ENCODE measurements around the gene ZNF148. TPM values are rescaled to one million over a fixed set of nuclear protein-coding genes. Genes with fewer than 3 reads are reported as not detected.

ZNF148 gene
- polyA plus RNA-seq, 3 donors = 6.5 to 48.4 (median 34.1) TPM

DNA sequence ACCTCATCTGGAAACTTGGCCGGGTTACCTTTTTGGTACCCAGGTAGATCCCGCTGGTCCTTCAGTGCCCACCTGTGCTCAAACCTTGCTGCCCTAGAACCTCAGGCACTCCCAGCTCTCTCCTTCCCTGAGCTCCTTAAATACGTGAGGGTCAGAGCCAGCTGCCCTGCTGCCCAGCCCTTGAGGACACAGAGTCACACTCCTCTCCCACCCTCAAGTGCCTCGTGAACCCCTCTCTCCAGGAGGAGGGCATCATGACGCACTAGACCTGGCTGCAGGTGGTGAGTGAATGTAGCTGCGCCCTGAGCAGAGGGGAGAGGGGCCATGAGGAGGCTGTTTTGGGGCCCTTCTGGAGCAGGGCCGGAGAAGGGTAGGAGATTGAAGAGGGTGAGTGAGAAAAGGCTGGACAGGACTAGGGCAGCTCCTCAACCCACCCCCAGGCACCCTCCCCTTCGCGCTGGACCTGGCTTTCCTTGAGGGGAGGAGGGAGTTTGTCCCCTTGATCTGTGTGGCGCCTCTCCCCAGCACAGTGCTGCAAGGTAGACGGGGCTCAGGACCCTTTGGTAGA is 163.5 kb downstream of the ZNF148 start:
- no peak overlapping the region for H3K4me2 ChIP-seq (replicated peaks; ENCODE audit: extremely low read depth, low read length, poor library complexity, severe bottlenecking)
- no peaks in the 10 kb centered on the region for H4K20me1 ChIP-seq (ENCODE audit: insufficient read depth, low read length)
- WGBS (ENCODE audit: insufficient coverage) = 79% methylated on average over 4 of the region's 11 CpGs
- peaks cover 0 to 9% (median 2%) of the 10 kb centered on the region in 7 donors for H3K9me3 Mint-ChIP-seq
- no peak overlapping the region for H3K27ac ChIP-seq (ENCODE audit: low read depth in 1 of 2, low read length in 2 of 2)
- H3K4me1 ChIP-seq (ENCODE audit: control insufficient read depth in 1 of 2, insufficient read depth in 2 of 2, low read length in 2 of 2) = peaks cover 0 to 8% of the 10 kb centered on the region in 2 donors
- TF ChIP-seq, protein P1, sequence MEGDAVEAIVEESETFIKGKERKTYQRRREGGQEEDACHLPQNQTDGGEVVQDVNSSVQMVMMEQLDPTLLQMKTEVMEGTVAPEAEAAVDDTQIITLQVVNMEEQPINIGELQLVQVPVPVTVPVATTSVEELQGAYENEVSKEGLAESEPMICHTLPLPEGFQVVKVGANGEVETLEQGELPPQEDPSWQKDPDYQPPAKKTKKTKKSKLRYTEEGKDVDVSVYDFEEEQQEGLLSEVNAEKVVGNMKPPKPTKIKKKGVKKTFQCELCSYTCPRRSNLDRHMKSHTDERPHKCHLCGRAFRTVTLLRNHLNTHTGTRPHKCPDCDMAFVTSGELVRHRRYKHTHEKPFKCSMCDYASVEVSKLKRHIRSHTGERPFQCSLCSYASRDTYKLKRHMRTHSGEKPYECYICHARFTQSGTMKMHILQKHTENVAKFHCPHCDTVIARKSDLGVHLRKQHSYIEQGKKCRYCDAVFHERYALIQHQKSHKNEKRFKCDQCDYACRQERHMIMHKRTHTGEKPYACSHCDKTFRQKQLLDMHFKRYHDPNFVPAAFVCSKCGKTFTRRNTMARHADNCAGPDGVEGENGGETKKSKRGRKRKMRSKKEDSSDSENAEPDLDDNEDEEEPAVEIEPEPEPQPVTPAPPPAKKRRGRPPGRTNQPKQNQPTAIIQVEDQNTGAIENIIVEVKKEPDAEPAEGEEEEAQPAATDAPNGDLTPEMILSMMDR (IDR thresholded peaks at IDR 0.05) = no peak
- DNase-seq = no peak
- no peaks in the 10 kb centered on the region for H3K36me3 ChIP-seq (replicated peaks in 1 of 2; ENCODE audit: control insufficient read depth in 1 of 2, insufficient read depth in 2 of 2, low read length in 2 of 2)
- H3K79me2 ChIP-seq (ENCODE audit: insufficient read depth, low read length) = no peaks in the 10 kb centered on the region
- peaks cover 54 to 59% of the 10 kb centered on the region in 2 donors for H3K27me3 ChIP-seq (ENCODE audit: control insufficient read depth in 2 of 2, insufficient read depth in 2 of 2, low read length in 2 of 2)
- peaks cover 0 to 5% of the 10 kb centered on the region in 2 donors for H3K9me3 ChIP-seq (replicated peaks in 1 of 2; ENCODE audit: control insufficient read depth in 1 of 2, insufficient read depth in 1 of 2, low read length in 2 of 2)
- intact Hi-C loops (cut with micrococcal nuclease) = no loop called here
- H3K4me1 Mint-ChIP-seq = peaks cover 13% of the 10 kb centered on the region
- H3K9ac ChIP-seq (ENCODE audit: insufficient read depth, low read length, poor library complexity, severe bottlenecking) = no peak overlapping the region
- H3K4me3 ChIP-seq (replicated peaks in 1 of 3; ENCODE audit: low read depth in 2 of 3, low read length in 3 of 3) = no peak overlapping the region
- H3K4me3 Mint-ChIP-seq = peak overlapping the region in 1 of 2 donors; percentile 82
- H3K36me3 Mint-ChIP-seq = peaks cover 0 to 2% of the 10 kb centered on the region in 2 donors
- no peak overlapping the region for H3K27ac Mint-ChIP-seq
- H2AFZ ChIP-seq (ENCODE audit: insufficient read depth, low read depth, low read length, poor library complexity, severe bottlenecking) = no peak overlapping the region
- H3K27me3 Mint-ChIP-seq (ENCODE audit: low read depth in 3 of 3) = peaks cover 54 to 74% (median 62%) of the 10 kb centered on the region in 3 donors

DNA sequence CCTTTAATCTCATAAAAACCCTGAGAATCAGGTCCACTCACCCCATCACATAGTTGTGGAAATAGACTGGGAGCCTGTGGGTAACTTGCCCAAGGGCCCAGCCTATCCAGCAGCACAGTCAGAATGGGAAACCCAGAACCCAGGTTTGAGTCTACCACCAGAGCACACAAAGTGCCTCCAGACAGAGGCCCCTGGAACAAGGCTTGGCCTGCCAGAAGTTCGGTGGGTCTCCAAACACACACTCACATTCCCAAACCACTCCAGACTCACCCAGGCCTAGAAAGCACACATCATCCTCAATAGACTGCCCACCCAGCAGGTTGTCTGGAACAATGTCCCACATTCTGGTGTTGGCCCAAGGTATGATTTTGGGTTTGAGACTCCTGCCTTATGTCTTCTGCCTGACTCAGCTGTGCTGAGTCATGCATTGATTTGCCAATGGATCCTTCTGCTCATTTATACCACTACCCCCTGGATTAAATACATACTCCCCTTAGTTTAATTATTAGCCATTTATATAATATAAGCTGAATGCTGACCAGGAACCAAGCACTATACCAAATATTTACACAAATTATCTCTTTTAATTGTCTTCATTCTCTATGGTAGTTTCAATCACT is 167.1 kb downstream of the ZNF148 start:
- H3K36me3 ChIP-seq (replicated peaks in 1 of 2; ENCODE audit: control insufficient read depth in 1 of 2, insufficient read depth in 2 of 2, low read length in 2 of 2) = no peaks in the 10 kb centered on the region
- Mint-ChIP-seq H3K4me1 (peaks cover 6% of the 10 kb centered on the region), H3K9me3 (peaks cover 0 to 9% (median 2%) of the 10 kb centered on the region in 7 donors), H3K36me3 (peaks cover 0 to 2% of the 10 kb centered on the region in 2 donors), H3K27me3 (ENCODE audit: low read depth in 3 of 3) (peaks cover 34 to 41% (median 38%) of the 10 kb centered on the region in 3 donors), H3K27ac (no peak overlapping the region), H3K4me3 (no peak overlapping the region)
- peaks cover 35 to 37% of the 10 kb centered on the region in 2 donors for H3K27me3 ChIP-seq (ENCODE audit: control insufficient read depth in 2 of 2, insufficient read depth in 2 of 2, low read length in 2 of 2)
- peaks cover 0 to 8% of the 10 kb centered on the region in 2 donors for H3K4me1 ChIP-seq (ENCODE audit: control insufficient read depth in 1 of 2, insufficient read depth in 2 of 2, low read length in 2 of 2)
- DNase-seq = no peak
- H4K20me1 ChIP-seq (ENCODE audit: insufficient read depth, low read length) = no peaks in the 10 kb centered on the region
- H3K79me2 ChIP-seq (ENCODE audit: insufficient read depth, low read length) = no peaks in the 10 kb centered on the region
- 100% methylated on average over 1 of the region's 1 CpG for WGBS (ENCODE audit: insufficient coverage)
- intact Hi-C loops (cut with micrococcal nuclease) = no loop called here
- H3K9me3 ChIP-seq (replicated peaks in 1 of 2; ENCODE audit: control insufficient read depth in 1 of 2, insufficient read depth in 1 of 2, low read length in 2 of 2) = peaks cover 0 to 5% of the 10 kb centered on the region in 2 donors
- no peak overlapping the region for H3K4me3 ChIP-seq (replicated peaks in 1 of 3; ENCODE audit: low read depth in 2 of 3, low read length in 3 of 3)
- no peak overlapping the region for H3K9ac ChIP-seq (ENCODE audit: insufficient read depth, low read length, poor library complexity, severe bottlenecking)
- H3K27ac ChIP-seq (ENCODE audit: low read depth in 1 of 2, low read length in 2 of 2) = no peak overlapping the region
- H2AFZ ChIP-seq (ENCODE audit: insufficient read depth, low read depth, low read length, poor library complexity, severe bottlenecking) = no peak overlapping the region
- TF ChIP-seq, protein P1 (IDR thresholded peaks at IDR 0.05) = no peak
- H3K4me2 ChIP-seq (replicated peaks; ENCODE audit: extremely low read depth, low read length, poor library complexity, severe bottlenecking) = no peak overlapping the region
